Stimulated activated CD4-positive, alpha-beta T cell treated with anti-CD3 and anti-CD28 coated beads, Interleukin-15, amount 100 ng/mL, for 24 hours (primary cell): ENCODE measurements around the gene SWI5.
"Not testable (repeated sequence)": the region's sequence is repeated elsewhere in the genome, so short reads cannot be mapped to it uniquely, and the experiment has no call there.

Experiments
- DNase-seq: peaks from one replicate; pipeline ENCODE4 v3.0.0-alpha.2; 2020

Gene SWI5

GRCh38 chr9:128276008-128276573 lies at the start of gene SWI5:
Gene SWI5, plus strand, starts transcription at chr9:128276276.
- DNase-seq, result peak; percentile 100

- DNase-seq, result no peak
Measured at GRCh38 chr9:128226412-128226801, 49.7 kb upstream of the SWI5 start.

- not testable (repeated sequence) for DNase-seq
Measured at GRCh38 chr9:128230897-128231296, 45.2 kb upstream of the SWI5 start.

GRCh38 chr9:128231638-128232527 lies 44.2 kb upstream of the SWI5 start:
- peak; percentile 33 for DNase-seq

GRCh38 chr9:128232528-128233428 lies 43.3 kb upstream of the SWI5 start:
- DNase-seq, result no peak

GRCh38 chr9:128233817-128234406 lies 42.2 kb upstream of the SWI5 start:
- DNase-seq, result no peak

GRCh38 chr9:128242124-128242523 lies 34.0 kb upstream of the SWI5 start:
- DNase-seq, result no peak

- no peak for DNase-seq
Measured at GRCh38 chr9:128242828-128243214, 33.3 kb upstream of the SWI5 start.

GRCh38 chr9:128243215-128244018 lies 32.7 kb upstream of the SWI5 start:
- DNase-seq, result no peak

GRCh38 chr9:128244091-128244836 lies 31.8 kb upstream of the SWI5 start:
- no peak for DNase-seq

- no peak for DNase-seq
Measured at GRCh38 chr9:128244837-128245231, 31.2 kb upstream of the SWI5 start.

GRCh38 chr9:128245421-128246151 lies 30.5 kb upstream of the SWI5 start:
- no peak for DNase-seq

- DNase-seq, result no peak
Measured at GRCh38 chr9:128246471-128246870, 29.6 kb upstream of the SWI5 start.

- DNase-seq, result no peak
Measured at GRCh38 chr9:128247226-128247803, 28.8 kb upstream of the SWI5 start.

- DNase-seq, result no peak
Measured at GRCh38 chr9:128249558-128249907, 26.5 kb upstream of the SWI5 start.

- DNase-seq, result peak; percentile 98
Measured at GRCh38 chr9:128249908-128250838, 25.9 kb upstream of the SWI5 start.

GRCh38 chr9:128250839-128251731 lies 25.0 kb upstream of the SWI5 start:
- DNase-seq, result peak; percentile 16

GRCh38 chr9:128251732-128252100 lies 24.4 kb upstream of the SWI5 start:
- DNase-seq, result no peak
